ENCODE measurements around the gene NR2E3.

The NR2E3 gene

DNA sequence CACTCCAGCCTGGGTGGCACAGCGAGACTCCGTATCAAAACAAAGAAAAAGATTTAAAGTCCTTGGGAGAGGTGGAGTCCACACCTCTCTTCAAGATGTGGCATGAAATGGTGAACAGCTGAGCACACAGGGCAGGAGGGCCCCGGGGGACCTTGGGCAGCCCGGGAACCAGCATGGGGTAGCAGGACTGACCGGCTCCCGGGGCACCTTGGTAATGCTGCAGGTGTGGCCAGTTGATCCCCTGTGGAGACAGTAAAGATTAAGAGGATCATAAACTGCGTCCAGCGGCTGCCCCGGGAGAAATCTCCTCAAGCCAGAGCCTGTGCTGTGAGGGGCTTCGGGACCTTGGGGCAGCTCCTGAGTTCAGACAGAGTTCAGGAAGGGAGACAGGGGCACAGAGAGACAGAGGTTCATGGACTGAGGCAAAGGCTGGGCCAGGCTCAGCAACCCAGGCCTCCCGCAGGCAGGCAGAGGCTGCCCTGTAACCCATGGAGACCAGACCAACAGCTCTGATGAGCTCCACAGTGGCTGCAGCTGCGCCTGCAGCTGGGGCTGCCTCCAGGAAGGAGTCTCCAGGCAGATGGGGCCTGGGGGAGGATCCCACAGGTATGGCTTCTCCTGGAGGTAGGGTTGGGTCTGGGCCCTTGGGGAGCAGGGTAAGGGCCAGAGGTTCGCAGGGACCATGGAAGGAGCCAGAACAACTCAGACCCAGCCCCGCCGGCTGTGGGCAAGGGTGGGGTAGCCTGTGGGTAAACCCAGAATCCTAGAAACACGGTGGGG, at the start of gene NR2E3:
Gene NR2E3, plus strand, starts transcription at position 299 of the 780 bp plus-strand sequence. Its CDS starts 190 bp downstream, at position 489.
- H3K4me3 ChIP-seq (ENCODE audit: low read length): no peak within 1 kb of the TSS
- no peak for DNase-seq (ENCODE audit: low read depth)
- TF ChIP-seq, protein P1, sequence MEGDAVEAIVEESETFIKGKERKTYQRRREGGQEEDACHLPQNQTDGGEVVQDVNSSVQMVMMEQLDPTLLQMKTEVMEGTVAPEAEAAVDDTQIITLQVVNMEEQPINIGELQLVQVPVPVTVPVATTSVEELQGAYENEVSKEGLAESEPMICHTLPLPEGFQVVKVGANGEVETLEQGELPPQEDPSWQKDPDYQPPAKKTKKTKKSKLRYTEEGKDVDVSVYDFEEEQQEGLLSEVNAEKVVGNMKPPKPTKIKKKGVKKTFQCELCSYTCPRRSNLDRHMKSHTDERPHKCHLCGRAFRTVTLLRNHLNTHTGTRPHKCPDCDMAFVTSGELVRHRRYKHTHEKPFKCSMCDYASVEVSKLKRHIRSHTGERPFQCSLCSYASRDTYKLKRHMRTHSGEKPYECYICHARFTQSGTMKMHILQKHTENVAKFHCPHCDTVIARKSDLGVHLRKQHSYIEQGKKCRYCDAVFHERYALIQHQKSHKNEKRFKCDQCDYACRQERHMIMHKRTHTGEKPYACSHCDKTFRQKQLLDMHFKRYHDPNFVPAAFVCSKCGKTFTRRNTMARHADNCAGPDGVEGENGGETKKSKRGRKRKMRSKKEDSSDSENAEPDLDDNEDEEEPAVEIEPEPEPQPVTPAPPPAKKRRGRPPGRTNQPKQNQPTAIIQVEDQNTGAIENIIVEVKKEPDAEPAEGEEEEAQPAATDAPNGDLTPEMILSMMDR (conservative IDR thresholded peaks at IDR 0.05; ENCODE audit: low read length): no peak

DNA sequence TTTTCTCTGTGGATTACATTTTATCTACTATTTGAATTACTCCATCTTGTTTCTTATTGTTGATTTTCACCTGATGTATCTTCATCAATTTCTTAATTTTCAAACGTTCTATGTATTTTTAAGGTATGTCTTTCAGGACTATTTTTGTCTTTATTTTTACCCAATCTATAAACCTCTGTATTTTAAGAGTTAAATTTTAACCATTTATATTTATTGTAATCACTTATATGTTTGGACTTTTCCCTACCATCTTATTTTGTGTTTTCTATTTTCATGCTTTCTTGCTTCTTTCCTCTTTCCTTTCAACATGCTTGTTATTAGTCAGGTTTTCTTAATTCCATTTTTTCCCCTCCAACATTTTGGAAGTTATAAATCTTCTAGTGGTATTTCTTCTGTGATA, 49.5 kb upstream of the NR2E3 start:
- no peak overlapping the region for H3K4me3 ChIP-seq (ENCODE audit: low read length)
- TF ChIP-seq, protein P1 (conservative IDR thresholded peaks at IDR 0.05; ENCODE audit: low read length): no peak
- no peak for DNase-seq (ENCODE audit: low read depth)

DNA sequence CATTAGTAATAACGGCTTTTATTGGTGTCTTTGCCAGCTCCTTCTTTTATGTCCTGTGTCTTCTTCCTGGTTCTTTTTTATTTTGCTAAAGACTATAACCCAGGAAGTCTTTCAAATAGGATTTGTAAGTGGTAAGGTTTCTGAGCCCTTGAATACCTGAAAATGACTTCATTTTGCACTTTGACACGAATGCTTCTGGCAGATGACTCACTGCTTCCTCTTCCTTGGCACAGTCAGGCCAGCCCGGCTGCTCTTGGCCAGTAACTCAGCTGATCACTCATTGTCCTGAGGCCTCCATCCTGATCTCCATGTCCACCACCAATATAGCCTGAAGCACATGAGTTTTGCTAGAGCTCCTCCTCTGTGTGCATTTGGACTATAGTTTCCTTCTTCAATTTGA, 48.7 kb upstream of the NR2E3 start:
- H3K4me3 ChIP-seq (ENCODE audit: low read length): no peak overlapping the region
- TF ChIP-seq, protein P1 (conservative IDR thresholded peaks at IDR 0.05; ENCODE audit: low read length): no peak
- peak; percentile 71 for DNase-seq (ENCODE audit: low read depth)

DNA sequence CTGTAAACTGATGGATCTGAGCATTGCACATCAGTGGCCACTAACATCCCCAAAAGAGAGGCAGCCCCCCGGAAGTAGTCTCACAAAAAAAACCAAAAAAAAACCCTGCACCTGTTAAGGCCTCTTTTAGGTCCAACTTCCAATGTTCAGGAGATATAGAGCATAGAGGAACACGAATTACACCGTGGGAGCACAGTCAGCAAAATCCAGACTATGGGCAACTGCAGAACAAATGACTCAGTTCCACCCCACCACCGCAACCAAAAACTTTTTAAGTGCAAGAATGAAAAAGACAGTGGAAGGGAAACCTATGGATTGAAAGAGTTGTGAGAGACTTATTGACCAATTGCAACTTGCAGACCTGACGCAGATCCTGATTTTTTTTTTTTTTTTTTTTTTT, 42.2 kb upstream of the NR2E3 start:
- DNase-seq (ENCODE audit: low read depth): no peak
- TF ChIP-seq, protein P1 (conservative IDR thresholded peaks at IDR 0.05; ENCODE audit: low read length): no peak
- H3K4me3 ChIP-seq (ENCODE audit: low read length): no peak overlapping the region

DNA sequence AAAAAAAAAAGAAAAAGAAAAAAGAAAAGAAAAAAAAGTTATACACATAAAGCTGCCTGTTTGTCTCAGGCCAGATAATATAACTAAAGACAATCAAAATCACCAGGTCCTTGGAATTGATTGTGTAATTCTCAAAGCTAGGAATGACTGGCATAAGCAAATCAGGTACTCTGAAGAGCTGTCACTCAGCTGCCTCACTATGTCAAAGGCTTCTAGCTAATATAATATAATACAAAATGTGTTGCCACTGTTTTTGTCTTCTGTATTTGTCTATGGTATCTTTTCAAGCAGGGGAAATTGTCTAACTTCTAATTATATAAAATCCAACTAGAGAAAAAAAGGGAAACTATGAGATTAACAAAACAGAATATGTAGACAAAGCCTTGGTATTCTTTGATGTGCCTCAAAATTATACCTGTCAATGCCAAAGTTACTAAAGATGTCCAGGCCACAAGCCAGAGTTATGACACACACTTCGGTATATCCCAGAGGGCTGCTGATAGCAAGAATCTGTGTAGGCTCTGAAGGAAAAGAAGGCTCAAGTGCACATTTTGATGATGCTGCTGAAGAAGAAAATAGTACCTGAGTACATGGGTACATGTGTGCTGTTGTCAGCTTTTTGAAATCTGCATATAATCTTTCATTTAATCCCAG, 37.0 kb upstream of the NR2E3 start:
- TF ChIP-seq, protein P1 (conservative IDR thresholded peaks at IDR 0.05; ENCODE audit: low read length): no peak
- H3K4me3 ChIP-seq (ENCODE audit: low read length): no peak overlapping the region
- DNase-seq (ENCODE audit: low read depth): no peak

DNA sequence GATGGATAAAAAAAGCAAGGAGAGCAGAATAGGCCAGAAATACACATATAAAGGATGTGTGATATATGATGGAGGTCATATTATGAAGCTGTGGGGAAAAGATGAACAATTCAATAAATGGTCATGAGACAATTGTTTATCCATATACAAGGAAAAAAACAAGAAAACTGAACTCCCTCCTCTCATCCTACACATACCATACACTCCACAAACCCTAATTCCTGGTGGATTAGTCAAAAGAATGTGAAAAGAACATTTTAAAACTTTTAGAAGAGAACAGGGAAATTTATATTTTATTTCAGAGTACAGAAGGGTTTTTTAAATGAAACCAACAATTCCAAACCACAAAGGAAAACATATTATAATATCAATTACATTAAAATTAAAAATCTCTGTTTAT, 34.5 kb upstream of the NR2E3 start:
- TF ChIP-seq, protein P1 (conservative IDR thresholded peaks at IDR 0.05; ENCODE audit: low read length): no peak
- DNase-seq (ENCODE audit: low read depth): no peak
- no peak overlapping the region for H3K4me3 ChIP-seq (ENCODE audit: low read length)

DNA sequence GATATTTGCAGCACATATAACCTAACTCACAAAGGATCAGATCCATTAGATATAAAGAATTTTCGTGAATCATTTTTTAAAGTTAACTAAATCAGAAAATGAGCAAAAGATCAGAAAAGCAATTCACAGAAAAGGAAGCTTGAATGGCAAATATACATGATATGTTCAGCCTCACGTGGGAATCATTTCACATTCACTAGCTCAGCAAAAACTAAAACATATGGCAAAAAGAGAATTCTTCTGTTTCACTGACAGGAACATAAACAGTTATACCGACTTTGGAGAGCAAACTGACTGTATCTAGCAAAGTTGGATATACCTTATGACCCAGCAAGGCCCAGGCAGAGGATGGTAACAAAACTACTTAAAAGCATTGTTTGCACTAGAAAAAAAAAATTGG, 34.0 kb upstream of the NR2E3 start:
- no peak overlapping the region for H3K4me3 ChIP-seq (ENCODE audit: low read length)
- TF ChIP-seq, protein P1 (conservative IDR thresholded peaks at IDR 0.05; ENCODE audit: low read length): no peak
- DNase-seq (ENCODE audit: low read depth): no peak
